Middle frontal gyrus (tissue), 1 donor: ENCODE results near the gene PTPN14.

Source experiments
- DNase-seq: peaks from one replicate; pipeline ENCODE4 v3.0.0-alpha.2; 2015; ENCODE audit warnings: low spot score; ENCODE audit errors: extremely low spot score

PTPN14 gene

GRCh38 chr1:214476986-214477870 is 74.2 kb downstream of the PTPN14 start:
- DNase-seq, result no peak

DNA sequence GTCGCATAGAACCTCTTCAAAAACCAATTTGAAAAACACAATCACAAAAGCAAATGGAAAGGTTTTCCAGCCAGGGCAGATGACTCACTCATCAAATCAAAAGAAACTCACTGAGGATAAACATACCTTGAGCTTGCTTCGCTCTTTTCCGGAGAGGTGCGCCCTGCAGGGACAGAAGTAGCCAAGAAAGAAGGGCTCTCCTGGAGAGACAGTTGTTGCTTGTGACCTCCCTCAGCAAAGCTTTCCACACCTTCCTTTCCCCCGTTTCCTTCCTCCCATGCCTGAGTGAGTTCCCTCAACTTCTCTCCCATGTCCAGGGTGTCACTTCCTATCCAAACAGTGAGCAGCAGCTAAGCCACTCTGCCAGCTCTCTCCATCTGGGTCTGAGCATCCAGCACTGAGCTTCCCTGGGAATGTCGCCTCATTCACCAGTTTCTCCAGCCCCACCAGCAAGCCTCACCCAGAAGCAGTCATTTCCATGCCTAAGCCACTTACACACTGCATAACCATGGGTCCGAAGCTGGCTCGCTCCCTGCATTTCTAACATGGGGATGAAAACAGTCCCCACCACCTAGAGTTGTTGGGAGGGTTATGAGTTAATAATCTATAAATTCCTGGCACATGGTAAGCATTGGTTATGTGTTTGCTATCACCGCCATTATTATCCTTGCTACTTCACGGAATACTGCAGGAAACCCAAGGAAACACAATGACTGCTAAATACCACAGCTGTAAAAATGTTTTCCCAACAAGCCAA is 75.0 kb downstream of the PTPN14 start:
- no peak for DNase-seq

DNA sequence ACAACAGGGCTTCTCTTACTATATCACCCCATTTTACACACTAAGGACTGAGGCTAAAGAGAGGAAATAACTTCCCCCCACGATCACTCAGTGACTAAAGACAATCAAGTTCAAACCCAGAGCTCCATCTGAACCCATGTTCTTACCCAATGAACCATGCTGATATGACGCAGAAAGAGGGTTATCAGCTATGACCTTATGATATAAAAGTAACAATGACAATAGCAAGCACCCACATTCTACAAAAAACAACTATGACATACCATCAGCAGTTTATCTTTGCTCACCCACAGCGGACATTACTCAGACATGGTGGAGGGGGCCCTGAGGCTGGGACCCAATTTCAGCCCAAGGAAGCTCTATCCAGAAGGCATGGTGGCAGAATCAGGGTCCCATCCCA is 75.7 kb downstream of the PTPN14 start:
- DNase-seq, result no peak

- no peak for DNase-seq
Observed at GRCh38 chr1:214475331-214475730, 76.1 kb downstream of the PTPN14 start.

- no peak for DNase-seq
Observed at GRCh38 chr1:214474467-214474866, 76.9 kb downstream of the PTPN14 start.

- no peak for DNase-seq
Observed at GRCh38 chr1:214473862-214474261, 77.5 kb downstream of the PTPN14 start.

DNA sequence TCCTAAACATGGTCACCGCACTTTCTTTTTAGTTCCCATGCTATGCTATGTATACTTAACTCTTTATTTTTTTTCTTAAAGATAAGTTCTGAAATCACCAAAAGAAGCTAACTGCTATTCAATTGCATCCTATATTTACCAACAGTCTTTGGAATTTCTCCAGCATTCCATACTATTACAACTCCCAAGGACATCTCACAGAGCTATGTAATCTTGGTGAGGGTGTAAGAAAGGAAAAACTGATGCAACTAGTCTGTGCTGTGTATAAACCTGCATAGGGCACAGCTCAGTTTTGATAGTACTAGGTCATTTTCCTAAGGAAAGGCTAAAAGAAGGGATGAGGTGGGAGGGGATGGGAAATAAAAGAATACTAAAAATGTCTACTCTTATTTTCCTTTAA is 78.0 kb downstream of the PTPN14 start:
- no peak for DNase-seq

GRCh38 chr1:214472364-214472763 is 79.0 kb downstream of the PTPN14 start:
- DNase-seq, result no peak

GRCh38 chr1:214471458-214471857 is 79.9 kb downstream of the PTPN14 start:
- no peak for DNase-seq

- no peak for DNase-seq
Observed at GRCh38 chr1:214470132-214470531, 81.3 kb downstream of the PTPN14 start.

- no peak for DNase-seq
Observed at GRCh38 chr1:214469290-214469689, 82.1 kb downstream of the PTPN14 start.

- DNase-seq, result no peak
Observed at GRCh38 chr1:214467078-214467585, 84.3 kb downstream of the PTPN14 start.

- no peak for DNase-seq
Observed at GRCh38 chr1:214466403-214467077, 84.9 kb downstream of the PTPN14 start.

GRCh38 chr1:214464445-214465287 is 86.7 kb downstream of the PTPN14 start:
- no peak for DNase-seq

GRCh38 chr1:214463596-214463995 is 87.8 kb downstream of the PTPN14 start:
- DNase-seq, result no peak

DNA sequence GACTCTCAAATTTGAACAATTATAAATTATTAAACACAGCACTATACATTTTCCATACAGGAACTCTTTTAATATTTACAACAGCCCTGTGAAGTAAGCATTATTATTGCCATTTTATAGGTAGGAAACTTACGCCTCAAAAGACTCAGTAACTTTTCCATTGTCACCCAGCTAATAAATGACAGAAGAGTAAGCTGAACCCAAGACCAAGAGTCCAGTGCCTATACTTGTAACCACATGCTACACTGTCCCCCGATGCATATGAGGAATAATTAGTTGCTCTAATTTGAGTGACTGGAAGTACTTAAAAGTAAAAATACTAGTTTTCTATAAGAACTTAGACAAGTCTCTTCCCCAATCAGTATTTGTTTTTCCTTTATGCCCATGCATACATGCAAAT is 88.5 kb downstream of the PTPN14 start:
- DNase-seq, result no peak

DNA sequence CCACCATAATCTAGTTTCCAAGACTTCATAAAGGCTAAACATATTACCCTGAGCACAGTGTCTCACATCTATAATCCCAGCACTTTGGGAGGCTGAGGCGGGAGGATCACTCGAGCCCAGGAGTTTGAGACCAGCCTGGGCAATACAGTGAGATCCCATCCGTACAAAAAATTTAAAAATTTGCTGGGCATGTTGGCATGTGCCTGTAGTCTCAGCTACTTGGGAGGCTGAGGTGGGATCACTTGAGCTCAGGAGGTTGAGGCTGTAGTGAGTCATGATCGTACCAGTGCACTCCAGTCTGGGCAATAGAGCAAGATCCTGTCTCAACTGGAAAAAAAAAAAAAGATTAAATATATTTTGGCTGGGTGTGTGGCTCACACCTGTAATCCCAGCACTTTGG is 90.1 kb downstream of the PTPN14 start:
- DNase-seq, result no peak

DNA sequence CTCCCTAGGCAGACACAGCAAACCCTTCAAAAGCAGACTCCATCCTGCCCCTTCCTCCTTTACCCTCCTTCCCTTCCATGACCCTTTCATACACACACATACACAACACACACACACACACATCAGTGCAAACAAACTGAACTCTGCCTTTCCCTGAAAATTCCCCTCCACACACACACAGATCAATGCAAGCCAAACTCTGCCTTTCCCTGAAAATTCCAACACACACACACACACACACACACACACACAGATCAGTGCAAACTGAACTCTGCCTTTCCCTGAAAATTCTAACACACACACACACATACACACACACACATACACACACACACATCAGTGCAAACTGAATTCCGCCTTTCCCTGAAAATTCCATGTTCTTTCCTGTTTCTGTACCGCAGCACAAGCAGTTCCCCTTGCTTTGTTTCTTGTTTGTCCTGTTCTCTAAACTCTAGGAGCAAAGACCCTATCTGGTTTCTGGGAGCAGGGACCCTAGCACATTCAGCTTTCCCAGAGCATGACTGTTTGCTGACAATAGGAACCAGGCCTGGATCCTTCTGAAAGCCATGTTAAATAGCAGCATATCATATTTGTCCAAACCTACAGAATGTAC is 91.0 kb downstream of the PTPN14 start:
- DNase-seq, result no peak

GRCh38 chr1:214459895-214460294 is 91.5 kb downstream of the PTPN14 start:
- DNase-seq, result no peak

DNA sequence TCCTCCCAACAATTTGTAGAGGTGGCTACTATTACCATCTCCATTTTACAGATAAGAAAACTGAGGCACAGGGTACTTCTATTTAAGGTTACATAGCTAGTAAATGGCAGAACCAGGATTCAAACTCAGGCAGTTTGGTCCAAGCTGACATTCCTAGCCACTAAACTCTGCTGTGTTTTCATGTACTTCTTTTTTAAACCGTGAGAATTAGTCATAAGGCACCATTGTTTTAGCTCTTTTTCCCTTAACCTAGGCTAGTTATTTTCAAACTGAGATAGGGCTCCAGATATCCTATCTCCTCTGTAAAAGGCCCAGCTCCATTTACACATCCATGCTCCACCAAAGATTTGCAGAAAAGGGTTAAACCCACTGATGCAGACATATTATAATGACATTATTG is 92.9 kb downstream of the PTPN14 start:
- DNase-seq, result no peak
